Measurements from ENCODE around the gene HIF1AN.

Gene HIF1AN

GRCh38 chr10:100535715-100536353, at the start of gene HIF1AN:
Gene HIF1AN, plus strand, starts transcription at chr10:100535943. Its CDS starts 16 bp downstream, at chr10:100535959.
- peak; percentile 95 for DNase-seq

GRCh38 chr10:100487529-100487928, 48.2 kb upstream of the HIF1AN start:
- no peak for DNase-seq

GRCh38 chr10:100489396-100489795, 46.3 kb upstream of the HIF1AN start:
- DNase-seq = no peak

DNA sequence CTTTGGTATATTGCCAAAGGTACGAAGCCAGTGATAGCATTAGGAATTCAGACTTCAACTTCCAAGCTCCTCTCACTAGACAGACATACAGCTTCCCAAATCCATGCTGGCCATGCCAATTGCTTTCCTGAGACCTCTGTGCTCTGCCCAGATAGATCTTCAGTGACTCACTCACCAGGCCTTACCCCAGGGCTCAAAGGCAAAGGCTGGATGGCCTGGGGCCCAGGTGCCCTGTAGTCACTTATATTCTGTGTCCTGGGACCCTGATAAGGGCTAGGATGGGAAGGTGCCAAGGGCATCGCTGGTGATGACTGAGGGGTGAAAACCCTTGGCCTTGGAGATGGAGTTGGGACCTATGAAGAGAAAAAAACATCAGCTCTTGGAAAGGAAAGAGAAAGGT, 45.2 kb upstream of the HIF1AN start:
- DNase-seq = no peak

DNA sequence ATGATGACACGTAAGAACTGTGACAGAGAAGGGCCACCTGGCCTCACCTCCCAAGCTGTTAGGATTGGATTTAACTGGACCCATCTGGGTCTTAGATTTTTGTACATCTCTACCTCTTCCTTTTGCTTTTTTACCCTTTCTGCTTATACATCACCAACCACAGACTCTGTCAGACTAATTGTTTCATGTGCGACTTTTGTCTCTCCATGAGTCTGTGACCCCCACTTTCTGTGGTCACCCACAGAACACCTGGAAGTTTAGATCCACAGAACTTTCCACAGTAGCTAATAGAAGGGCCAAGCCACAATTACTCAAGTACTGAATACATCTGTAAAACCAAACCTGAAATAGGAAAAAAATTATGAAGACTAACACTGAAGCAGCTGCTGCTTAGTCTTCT, 39.2 kb upstream of the HIF1AN start:
- no peak for DNase-seq

- no peak for DNase-seq
These were observed 37.7 kb upstream of the HIF1AN start for GRCh38 chr10:100498059-100498458.

- DNase-seq = no peak
These were observed 34.3 kb upstream of the HIF1AN start for GRCh38 chr10:100501423-100501822.

DNA sequence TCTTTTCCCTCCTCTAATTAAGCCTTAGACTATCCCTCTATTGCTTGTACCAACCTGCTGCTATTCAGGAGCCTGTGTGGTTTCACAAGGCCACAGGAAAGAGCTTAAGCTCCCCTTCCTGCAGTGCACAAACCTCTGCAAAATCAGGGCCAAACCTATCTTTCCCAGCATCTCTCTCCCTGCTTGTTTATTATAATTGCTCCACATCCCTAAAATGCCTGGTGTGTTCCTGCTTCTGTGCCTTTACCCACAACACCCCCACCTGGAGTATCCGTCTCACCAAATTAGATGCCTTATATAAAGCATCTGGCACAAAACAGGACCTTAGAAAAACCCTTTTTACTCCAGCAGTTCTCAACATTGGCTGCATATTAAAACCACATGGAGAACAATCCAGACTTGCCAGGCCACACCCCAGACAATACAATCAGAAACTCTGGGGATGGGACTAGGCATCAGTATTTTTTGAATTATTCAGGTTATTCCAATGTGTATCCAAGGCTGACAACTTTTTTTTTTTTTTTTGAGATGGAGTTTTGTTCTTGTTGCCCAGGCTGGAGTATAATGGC, 32.7 kb upstream of the HIF1AN start:
- DNase-seq = no peak

DNA sequence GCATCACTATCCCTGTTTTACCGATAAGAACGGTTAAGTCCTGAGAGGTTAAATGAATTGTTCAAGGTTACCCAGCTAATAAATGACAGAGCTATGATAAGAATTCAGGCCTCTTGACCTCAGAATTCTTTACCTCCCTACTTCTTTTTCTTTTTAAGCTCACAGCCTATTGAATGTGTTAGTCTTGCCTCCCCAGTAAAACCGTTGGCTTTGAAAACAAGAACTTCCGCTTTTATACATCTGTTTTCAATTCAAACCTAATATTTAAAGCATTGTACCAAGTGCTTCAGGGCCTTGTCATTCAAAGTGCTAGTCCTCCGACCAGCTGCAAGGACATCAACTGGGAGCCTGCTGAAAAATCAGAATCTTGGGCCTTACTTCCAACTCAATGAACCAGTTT, 31.6 kb upstream of the HIF1AN start:
- DNase-seq = no peak

DNA sequence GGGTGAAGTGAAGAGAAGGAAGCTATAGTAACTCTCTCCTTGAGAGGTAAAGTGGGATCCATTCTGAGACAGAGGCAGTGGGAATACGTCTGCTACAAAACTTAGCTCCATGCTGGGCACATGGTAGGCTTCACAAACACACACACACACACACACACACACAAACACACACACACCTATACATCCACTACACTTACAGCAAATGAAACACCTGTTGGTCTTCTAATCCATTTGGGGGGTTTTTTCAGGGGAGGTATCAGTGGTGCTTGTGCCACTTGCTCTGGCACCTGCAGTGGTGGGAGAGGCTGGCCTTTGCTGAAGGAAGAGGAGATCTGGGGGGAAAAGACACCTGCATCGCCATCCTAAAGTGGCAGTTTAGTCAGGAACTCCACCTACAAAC, 30.6 kb upstream of the HIF1AN start:
- no peak for DNase-seq

DNA sequence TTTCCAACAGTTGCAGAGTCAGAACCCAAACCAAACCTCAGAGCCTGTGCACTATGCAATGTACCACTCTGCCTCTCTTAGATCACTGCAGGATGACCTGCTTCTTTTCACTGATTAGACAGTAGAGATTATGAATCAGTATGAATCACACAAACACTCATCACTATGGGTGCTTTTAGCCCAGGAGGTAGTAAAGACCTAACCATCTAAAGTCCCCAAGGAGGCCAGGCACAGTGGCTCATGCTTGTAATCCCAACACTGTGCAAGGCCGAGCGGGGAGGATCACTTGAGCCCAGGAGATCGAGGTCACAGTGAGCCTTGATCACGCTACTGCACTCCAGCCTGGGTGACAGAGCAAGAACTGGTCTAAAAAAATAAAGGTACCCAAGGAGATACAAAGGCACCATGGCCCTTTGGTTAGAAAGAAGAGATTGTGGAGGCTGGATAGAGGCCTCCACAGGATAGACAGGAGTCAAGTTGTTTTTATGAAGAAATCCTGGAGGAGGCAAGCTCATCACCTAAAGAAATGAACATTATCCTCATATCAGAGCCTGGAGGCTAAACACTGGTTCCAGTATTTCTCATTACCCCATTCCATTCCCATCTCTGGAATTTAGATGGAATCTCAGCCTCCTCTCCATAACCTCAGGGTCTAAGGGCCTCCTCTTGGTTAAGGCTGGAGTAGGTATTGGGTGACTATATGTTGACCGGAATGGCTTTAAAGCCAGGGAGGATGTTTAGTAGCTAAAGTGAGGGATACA, 29.0 kb upstream of the HIF1AN start:
- no peak for DNase-seq

DNA sequence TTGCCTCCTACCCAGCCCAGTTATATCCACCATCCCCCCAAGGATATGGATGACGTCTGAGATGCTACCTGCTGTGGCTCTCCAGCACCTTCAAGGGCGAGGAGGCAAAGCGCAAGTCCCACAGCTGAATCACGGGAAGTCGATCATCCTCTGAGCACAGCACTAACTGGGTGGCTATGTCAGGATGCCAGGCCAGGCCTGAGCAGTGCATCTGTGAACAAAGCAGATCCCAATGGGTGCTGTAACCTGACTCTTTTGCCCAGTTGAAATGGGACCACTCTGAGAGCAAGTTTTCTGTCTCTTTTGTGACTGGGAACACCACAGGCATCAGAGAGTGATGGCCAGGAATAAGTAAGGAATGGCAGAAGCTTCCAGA, 28.4 kb upstream of the HIF1AN start:
- no peak for DNase-seq

GRCh38 chr10:100508266-100508665, 27.5 kb upstream of the HIF1AN start:
- no peak for DNase-seq

- peak; percentile 81 for DNase-seq
These were observed 27.0 kb upstream of the HIF1AN start for GRCh38 chr10:100508691-100509150.

DNA sequence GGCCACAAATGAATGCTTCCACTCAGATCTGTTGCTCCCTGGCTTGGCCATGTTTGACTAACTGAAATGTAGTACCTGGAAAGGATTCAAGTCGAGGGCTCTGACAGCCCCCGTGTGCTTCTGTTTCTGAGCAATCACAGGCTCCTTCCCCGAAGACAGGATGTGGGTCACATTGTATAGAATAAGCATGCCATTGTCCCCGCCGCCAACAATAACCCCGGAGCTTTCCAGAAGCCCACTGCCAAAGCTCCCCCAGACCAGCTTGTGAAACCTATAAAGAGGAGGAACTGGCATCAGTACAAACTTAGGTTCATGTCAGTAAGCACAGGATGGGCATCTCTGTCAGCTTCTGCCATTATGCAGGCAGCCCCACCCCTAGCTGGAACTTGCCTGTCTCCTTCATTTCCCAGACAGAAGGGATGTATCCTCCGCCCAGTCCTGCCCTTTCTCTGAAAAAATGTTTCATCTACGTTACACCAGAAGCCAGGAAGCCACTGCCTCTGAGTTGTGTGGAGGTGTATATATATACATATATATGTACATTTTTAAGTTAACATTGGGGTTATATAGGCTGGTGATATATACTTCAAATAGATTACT, 26.4 kb upstream of the HIF1AN start:
- peak; percentile 55 for DNase-seq

GRCh38 chr10:100510533-100511308, 25.0 kb upstream of the HIF1AN start:
- peak; percentile 80 for DNase-seq

DNA sequence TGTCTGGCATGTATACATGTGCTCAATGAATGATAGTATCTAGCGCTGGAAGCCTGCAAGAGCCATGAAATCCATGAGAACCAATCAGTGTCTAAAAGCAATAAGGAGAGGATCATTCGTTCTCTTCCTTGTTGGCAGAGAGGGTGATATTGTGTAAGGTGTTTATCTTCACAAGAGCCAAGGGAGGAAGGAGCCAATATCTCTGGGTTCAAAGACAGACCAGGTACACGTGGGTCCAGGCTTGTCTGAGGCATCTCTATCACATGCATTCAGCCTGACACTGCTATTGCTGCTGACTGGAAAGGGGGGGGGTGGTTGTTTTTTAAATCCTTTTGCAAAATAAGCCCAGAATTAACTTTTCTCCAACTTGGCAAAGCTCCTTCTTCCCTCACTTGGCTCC, 20.1 kb upstream of the HIF1AN start:
- no peak for DNase-seq

DNA sequence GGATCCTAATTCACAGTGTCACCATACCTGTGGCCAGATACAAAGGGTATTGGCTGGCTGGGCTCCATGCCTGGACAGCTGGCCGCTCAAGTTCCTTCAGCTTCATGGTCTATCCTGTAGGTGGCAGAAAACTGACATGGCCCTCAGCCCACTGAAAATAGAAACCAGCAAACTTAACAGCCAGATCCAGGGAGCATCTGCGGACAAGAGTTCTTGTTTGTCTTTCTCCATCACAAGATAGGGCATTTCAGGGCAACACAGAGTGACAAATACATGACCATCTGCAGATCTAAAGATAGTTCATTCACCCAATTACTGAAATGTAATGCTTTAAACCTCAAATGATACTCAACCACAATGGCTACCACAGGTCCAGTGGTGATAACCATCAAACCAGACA, 18.9 kb upstream of the HIF1AN start:
- no peak for DNase-seq

DNA sequence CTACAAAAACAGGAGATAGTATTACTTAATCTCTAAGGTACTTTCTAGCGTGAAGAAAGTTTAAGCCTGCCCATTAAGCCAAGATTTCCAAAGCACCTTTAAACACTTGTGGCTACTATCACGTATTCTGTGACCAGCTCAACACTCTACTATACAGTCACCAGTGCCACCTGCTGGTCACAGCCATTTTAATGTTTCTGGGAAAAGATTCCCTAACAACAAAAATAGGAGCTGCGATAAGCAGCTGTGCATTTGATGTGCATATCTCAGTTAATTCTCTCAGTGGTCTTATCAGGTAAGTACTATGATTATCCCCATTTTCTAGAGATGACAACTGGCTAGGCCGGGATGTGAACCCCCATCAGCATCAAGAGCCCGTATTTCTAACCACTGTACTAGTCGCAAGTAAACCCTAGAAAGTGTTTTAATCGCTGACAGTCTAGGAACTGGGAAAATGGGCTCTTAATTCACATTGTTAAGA, 16.9 kb upstream of the HIF1AN start:
- peak; percentile 68 for DNase-seq

DNA sequence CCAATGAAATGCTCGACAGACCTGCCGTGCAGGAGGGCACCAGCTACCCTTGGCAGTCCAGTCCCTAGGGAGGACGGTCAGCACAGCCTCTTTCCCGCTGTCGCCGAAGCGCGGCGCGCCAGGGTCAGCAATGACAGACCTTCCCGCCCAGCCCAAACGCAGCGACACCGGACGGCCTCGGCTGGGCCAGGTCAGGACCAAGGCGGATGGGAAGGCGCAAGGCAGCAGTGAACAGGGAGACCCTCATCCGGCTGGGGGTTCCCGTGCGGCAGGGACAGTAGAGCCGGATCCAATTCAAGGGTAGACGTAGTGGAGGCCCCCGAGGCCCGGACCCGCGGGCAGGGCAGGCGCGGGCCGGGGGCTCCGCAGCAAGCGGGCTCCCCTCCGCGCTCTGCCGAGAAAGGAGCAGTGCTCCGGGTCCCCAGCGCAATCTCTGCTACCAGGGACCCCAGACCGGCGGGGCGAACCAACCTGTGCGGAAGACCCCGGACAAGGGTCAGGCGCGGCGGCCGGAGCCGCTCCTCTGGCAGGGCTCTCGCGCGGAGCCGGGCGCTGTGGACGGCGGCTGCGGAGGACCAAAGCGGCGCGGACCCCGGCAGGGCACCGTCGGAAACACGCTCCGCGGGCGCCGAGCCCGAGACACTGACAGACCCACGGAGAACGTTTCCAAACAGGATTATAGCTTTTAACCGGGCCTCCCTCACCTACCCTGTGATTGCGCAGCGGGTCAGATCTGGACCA, 16.3 kb upstream of the HIF1AN start, which contains the start of gene SEC31B:
SEC31B (minus strand) TSS at position 551 of the 741 bp plus-strand sequence. CDS start 2,909 bp downstream, outside the sequence.
- DNase-seq = no peak

DNA sequence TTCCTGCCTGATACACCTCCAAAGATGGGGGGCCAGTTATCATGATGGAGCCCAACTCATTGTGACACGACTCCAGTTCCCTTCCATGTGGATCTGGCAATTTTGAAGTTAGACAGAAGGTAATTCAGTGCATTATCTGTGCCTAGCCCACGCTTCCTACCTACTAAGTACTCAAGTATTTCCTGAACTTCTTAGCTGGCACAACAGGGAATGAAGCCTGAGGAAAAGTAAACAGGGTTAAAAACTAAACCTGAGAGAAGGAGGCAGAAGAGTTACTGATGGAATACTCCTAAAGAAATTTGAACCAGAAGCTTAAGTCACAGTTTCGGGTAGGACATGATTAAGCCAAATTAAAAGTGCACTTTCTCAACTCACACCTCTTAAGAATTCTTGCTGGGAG, 14.9 kb upstream of the HIF1AN start:
- DNase-seq = no peak
